Endothelial cell of umbilical vein (primary cell): ENCODE measurements around the gene MIEF1. TPM values are rescaled to one million over a fixed set of nuclear protein-coding genes. Genes with fewer than 3 reads are reported as not detected.

Source experiments
- BruUV-seq: library from RNA; stranded (reverse); fragments of 400-500 nt; replicated peaks from 2 replicates; lab custom pipeline; 2021; lab: Mats Ljungman, UMichigan
- CTCF ChIA-PET: fragments of 300-600, 350-600 bp; sonication (Branson Sonifier 250); formaldehyde crosslinking; loops from one replicate; lab custom pipeline; 2021; ENCODE audit warnings: antibody characterized with exemption, inconsistent platforms; lab: Charles Lee
- POLR2A ChIA-PET: fragments of 300-600, 350-600 bp; sonication (Branson Sonifier 250); formaldehyde crosslinking; loops from one replicate; lab custom pipeline; 2021; ENCODE audit warnings: antibody characterized with exemption, inconsistent platforms; lab: Charles Lee
- DNase-seq: peaks from one replicate; pipeline ENCODE4 v3.0.0-alpha.2; 2011; ENCODE audit warnings: low read depth, low spot score
- FAIRE-seq: peaks from 2 replicates; lab custom pipeline; 2011; peaks lifted over from hg19 to GRCh38; lab: Jason Lieb, UNC
- H2AFZ ChIP-seq: 2 replicates; pipeline ENCODE4 v1.6.0; 2012; ENCODE audit warnings: low read depth, low read length, control low read depth, inconsistent platforms
- H3K27ac ChIP-seq: 2 replicates; pipeline ENCODE4 v1.5.1; 2011; ENCODE audit warnings: low read depth, mild to moderate bottlenecking, control low read depth, low read length, moderate library complexity; ENCODE audit not compliant: insufficient read depth
- H3K27me3 ChIP-seq, 2 experiments: 2 replicates each; pipeline versions ENCODE4 v1.6.0 to v1.6.1; 2011; ENCODE audit warnings: low read length in 2 of 2, mixed read lengths in 1 of 2; ENCODE audit not compliant: control insufficient read depth in 2 of 2, insufficient read depth in 2 of 2
- H3K36me3 ChIP-seq, 2 experiments: 2 replicates in 1 of 2; 3 replicates in 1 of 2; pipeline ENCODE4 v1.5.1; 2011; ENCODE audit warnings: low read length in 2 of 2, mild to moderate bottlenecking in 1 of 2, moderate library complexity in 1 of 2; ENCODE audit not compliant: control insufficient read depth in 2 of 2, insufficient read depth in 2 of 2; ENCODE audit errors: extremely low read depth in 1 of 2
- H3K4me1 ChIP-seq: 3 replicates; pipeline ENCODE4 v1.5.1; 2011; ENCODE audit warnings: mild to moderate bottlenecking, low read length; ENCODE audit not compliant: control insufficient read depth, insufficient read depth; ENCODE audit errors: extremely low read depth
- H3K4me2 ChIP-seq: 2 replicates; pipeline ENCODE4 v1.6.1; 2011; ENCODE audit warnings: low read length, control low read depth, mixed read lengths; ENCODE audit not compliant: insufficient read depth
- H3K4me3 ChIP-seq, 3 experiments: fragments of 200-600 bp in 1 of 3; sonication (generic), shearing (Covaris generic) in 1 of 3; replicated peaks in 1 of 3; 2 replicates each; pipeline ENCODE4 v1.5.1; 2011 to 2016; ENCODE audit warnings: control low read depth in 3 of 3, low read length in 3 of 3, mild to moderate bottlenecking in 2 of 3, inconsistent platforms in 1 of 3, low read depth in 1 of 3, moderate library complexity in 1 of 3; ENCODE audit not compliant: insufficient read depth in 1 of 3
- H3K79me2 ChIP-seq: 2 replicates; pipeline ENCODE4 v1.6.0; 2012; ENCODE audit warnings: low read length, inconsistent platforms; ENCODE audit not compliant: control insufficient read depth, insufficient read depth
- H3K9ac ChIP-seq: replicated peaks from 2 replicates; pipeline ENCODE3; 2011; ENCODE audit warnings: low read length, control low read depth; ENCODE audit not compliant: insufficient read depth; ENCODE audit errors: extremely low read depth
- H3K9me1 ChIP-seq: replicated peaks from 3 replicates; pipeline ENCODE4 v1.6.0; 2011; ENCODE audit warnings: mild to moderate bottlenecking, low read length; ENCODE audit not compliant: control insufficient read depth, insufficient read depth; ENCODE audit errors: extremely low read depth
- H3K9me3 ChIP-seq: replicated peaks from 2 replicates; pipeline ENCODE4 v1.5.1; 2012; ENCODE audit warnings: low read length, inconsistent platforms; ENCODE audit not compliant: control insufficient read depth, insufficient read depth
- H4K20me1 ChIP-seq: replicated peaks from 2 replicates; pipeline ENCODE3; 2011; ENCODE audit warnings: mild to moderate bottlenecking, low read length; ENCODE audit not compliant: control insufficient read depth, insufficient read depth; ENCODE audit errors: extremely low read depth
- CTCF ChIP-seq, 2 donors: IDR thresholded peaks; 1 replicate in 1 of 2; 2 replicates in 1 of 2; pipeline ENCODE4 v1.5.1; 2011; ENCODE audit warnings: low read length in 2 of 2, mild to moderate bottlenecking in 2 of 2, moderate library complexity in 2 of 2, control low read depth in 1 of 2, inconsistent platforms in 1 of 2, low read depth in 1 of 2; ENCODE audit not compliant: insufficient read depth in 1 of 2; ENCODE audit errors: extremely low read depth in 1 of 2
- EZH2 ChIP-seq: IDR thresholded peaks from 2 replicates; pipeline ENCODE4 v1.6.1; 2012; ENCODE audit warnings: borderline replicate concordance, low read depth, mild to moderate bottlenecking, moderate library complexity, low read length, inconsistent platforms; ENCODE audit not compliant: severe bottlenecking
- FOS ChIP-seq: IDR thresholded peaks from 2 replicates; pipeline ENCODE4 v1.6.1; 2011; ENCODE audit warnings: mild to moderate bottlenecking, low read length, moderate library complexity, borderline replicate concordance; ENCODE audit not compliant: insufficient read depth
- GATA2 ChIP-seq: IDR thresholded peaks from 2 replicates; pipeline ENCODE4 v1.7.0; 2011; ENCODE audit warnings: low read depth, mild to moderate bottlenecking, moderate library complexity, mixed read lengths, low read length; ENCODE audit not compliant: insufficient read length, insufficient read depth
- JUN ChIP-seq: IDR thresholded peaks from 2 replicates; pipeline ENCODE4 v1.6.1; 2011; ENCODE audit warnings: borderline replicate concordance, low read depth; ENCODE audit not compliant: insufficient read length, insufficient read depth
- MAX ChIP-seq: IDR thresholded peaks from 2 replicates; pipeline ENCODE4 v1.6.1; 2011; ENCODE audit not compliant: insufficient read depth, insufficient read length
- MYC ChIP-seq: IDR thresholded peaks from one replicate; pipeline ENCODE4 v1.6.1; 2011; ENCODE audit warnings: mild to moderate bottlenecking, low read depth, low read length
- POLR2A ChIP-seq: IDR thresholded peaks from 2 replicates; pipeline ENCODE4 v1.6.1; 2012; ENCODE audit warnings: low read depth, mild to moderate bottlenecking, control low read depth, low read length
- POLR2AphosphoS5 ChIP-seq: IDR thresholded peaks from 2 replicates; pipeline ENCODE4 v1.6.1; 2012; ENCODE audit warnings: low read depth, mild to moderate bottlenecking, control low read depth, low read length, moderate library complexity; ENCODE audit not compliant: insufficient read depth
- dilution Hi-C: fragments of 300-500 bp; cut with MboI; formaldehyde crosslinking; loops from one replicate; pipeline ENCODE4 v1.15.0; 2019; ENCODE audit warnings: low sequenced_read_pairs; ENCODE audit not compliant: extremely low pct_ligation_motif_present
- intact Hi-C: fragments of 100-400 bp; cut with micrococcal nuclease; formaldehyde crosslinking; loops from one replicate; pipeline ENCODE4 v1.10.0; 2022
- polyA plus RNA-seq, 4 experiments: library from polyadenylated mRNA; depleted of rRNA in 3 of 4; stranded (reverse) in 3 of 4; unstranded in 1 of 4; fragments of >200 nt; gene quantifications; 2 replicates each; pipeline versions ENCODE4 v1.2.1 to v1.2.3, GENCODE V29; 2011 to 2012; ENCODE audit warnings: missing spikeins in 1 of 4
- total RNA-seq: library from RNA; stranded (reverse); gene quantifications from 2 replicates; pipeline ENCODE4 v1.2.3, GENCODE V29; 2021

The MIEF1 gene
- total and polyA plus RNA-seq, 2 donors (not counting 3 experiments of a cell fraction or from before 2014, with no cell fraction given) = 14.2 to 31.1 TPM

- H3K27ac ChIP-seq = no peak overlapping the region
- H3K9ac ChIP-seq = no peak overlapping the region
- TF ChIP-seq MYC (no peak), POLR2AphosphoS5 (no peak), CTCF (IDR thresholded peaks at IDR 0.05; ENCODE audit: extremely low read depth in 1 of 2, insufficient read depth in 1 of 2, low read depth in 1 of 2, low read length in 2 of 2) (no peak), JUN (no peak), FOS (no peak), POLR2A (no peak), GATA2 (no peak), MAX (no peak), EZH2 (no peak)
- H3K4me2 ChIP-seq = no peak overlapping the region
- no peak for FAIRE-seq
- BruUV-seq = no TSS peak
- H3K4me1 ChIP-seq = no peaks in the 10 kb centered on the region
- no peaks in the 10 kb centered on the region for H3K9me1 ChIP-seq
- intact Hi-C loops = no loop called here
- H3K79me2 ChIP-seq = no peaks in the 10 kb centered on the region
- CTCF ChIA-PET = interaction anchor here (1.2 kb wide), 1 partner anchor 24 kb away, joined by 3 read pairs; no protein-coding TSS in a partner anchor
- no peaks in the 10 kb centered on the region for H3K9me3 ChIP-seq
- POLR2A ChIA-PET = no interaction called here
- H3K36me3 ChIP-seq = no peaks in the 10 kb centered on the region
- dilution Hi-C loops = loop anchor here (25.0 kb wide), 1 partner anchor 445 kb away; no protein-coding TSS in a partner anchor
- no peak overlapping the region for H2AFZ ChIP-seq
- DNase-seq = no peak
- no peak overlapping the region for H3K4me3 ChIP-seq
- no peaks in the 10 kb centered on the region for H4K20me1 ChIP-seq
- no peaks in the 10 kb centered on the region for H3K27me3 ChIP-seq
Observed at GRCh38 chr22:39567135-39567946, 65.3 kb downstream of the MIEF1 start.

Other genes with a start within 250 kb of the MIEF1 start
- 1,954 and 2,068 TPM in 2 replicates for gene RPL3, start 182.7 kb upstream of the MIEF1 start, total RNA-seq
- gene RPL3, start 182.7 kb upstream of the MIEF1 start, polyA plus RNA-seq = 3,568 and 4,065 TPM in 2 replicates
- gene SYNGR1, start 152.3 kb upstream of the MIEF1 start, total RNA-seq = 3.7 and 3.8 TPM in 2 replicates
- 10.2 and 16.5 TPM in 2 replicates for gene SYNGR1, start 152.3 kb upstream of the MIEF1 start, polyA plus RNA-seq
- gene TAB1, start 102.5 kb upstream of the MIEF1 start, total RNA-seq = 18.5 and 22.8 TPM in 2 replicates
- gene TAB1, start 102.5 kb upstream of the MIEF1 start, polyA plus RNA-seq = 29.3 and 31.6 TPM in 2 replicates
- not detected in 2 replicates for gene MGAT3, start 45.3 kb upstream of the MIEF1 start, total RNA-seq
- not detected in 2 replicates for gene MGAT3, start 45.3 kb upstream of the MIEF1 start, polyA plus RNA-seq
- gene ATF4, start 18.3 kb downstream of the MIEF1 start, total RNA-seq = 312 and 324 TPM in 2 replicates
- gene ATF4, start 18.3 kb downstream of the MIEF1 start, polyA plus RNA-seq = 581 and 668 TPM in 2 replicates
- 63.0 and 66.6 TPM in 2 replicates for gene RPS19BP1, start 30.5 kb downstream of the MIEF1 start, total RNA-seq
- 84.3 and 96.5 TPM in 2 replicates for gene RPS19BP1, start 30.5 kb downstream of the MIEF1 start, polyA plus RNA-seq
- gene CACNA1I, start 68.5 kb downstream of the MIEF1 start, total RNA-seq = not detected in 2 replicates
- 0.02 TPM in 1 of 2 replicates, not detected in the other for gene CACNA1I, start 68.5 kb downstream of the MIEF1 start, polyA plus RNA-seq